ENCODE measurements around the gene GPT2.

Gene GPT2

DNA sequence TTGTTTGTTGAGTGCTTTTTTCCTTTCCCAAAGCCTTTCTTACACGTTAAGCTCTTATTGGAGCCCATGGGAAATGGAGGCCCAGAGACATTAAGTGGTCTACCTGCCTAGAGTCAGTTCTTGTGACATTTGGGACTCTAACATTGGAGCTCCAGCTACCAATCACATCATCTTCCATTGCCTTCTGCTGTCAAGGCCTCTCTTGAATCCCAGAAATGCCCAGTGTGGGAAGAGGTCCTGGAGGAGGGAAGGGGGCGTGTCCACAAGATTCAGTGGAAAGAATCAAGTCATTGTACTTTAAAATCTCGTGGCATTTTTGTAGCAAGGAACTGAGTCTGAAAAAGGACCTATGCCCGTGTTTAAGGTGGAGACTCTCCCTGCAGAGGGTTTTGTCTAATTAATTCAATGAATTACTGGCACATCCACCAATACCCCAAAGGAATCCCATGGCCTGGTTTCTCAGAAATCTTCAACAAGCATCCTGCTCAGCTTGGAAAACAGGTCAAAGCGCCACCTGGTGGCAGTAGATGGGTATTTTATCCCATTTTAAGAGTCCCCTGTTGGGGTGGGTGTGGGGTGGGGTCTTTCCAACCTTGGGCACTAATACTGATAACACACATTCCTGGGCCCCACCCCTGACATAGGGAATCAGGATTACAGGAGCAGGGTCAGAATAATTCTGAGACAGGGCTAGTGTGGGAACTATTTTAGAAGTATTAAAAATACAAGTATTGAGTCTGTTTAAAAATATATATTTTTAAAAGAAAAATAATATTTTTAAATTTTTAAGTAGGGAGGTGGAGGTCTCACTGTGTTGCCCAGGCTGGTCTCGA is 24.6 kb downstream of the GPT2 start:
- Histone ChIP-seq H3K9me3 (ENCODE audit: control insufficient read depth in 1 of 2, low read length in 2 of 2) (no peaks in the 10 kb centered on the region), H3K36me3 (ENCODE audit: control insufficient read depth in 1 of 2, insufficient read depth in 2 of 2, low read length in 2 of 2) (peaks cover 0 to 5% of the 10 kb centered on the region in 2 donors), H3K9ac (ENCODE audit: low read depth in 1 of 2, low read length in 2 of 2) (no peak overlapping the region), H3K4me1 (ENCODE audit: control insufficient read depth in 1 of 2, insufficient read depth in 2 of 2, low read length in 2 of 2) (no peaks in the 10 kb centered on the region), H3K4me3 (ENCODE audit: low read depth in 1 of 2, low read length in 2 of 2) (no peak overlapping the region), H3K27ac (ENCODE audit: low read depth, low read length) (no peak overlapping the region), H3K27me3 (ENCODE audit: control insufficient read depth in 1 of 2, insufficient read depth in 2 of 2, low read length in 2 of 2) (no peaks in the 10 kb centered on the region)

DNA sequence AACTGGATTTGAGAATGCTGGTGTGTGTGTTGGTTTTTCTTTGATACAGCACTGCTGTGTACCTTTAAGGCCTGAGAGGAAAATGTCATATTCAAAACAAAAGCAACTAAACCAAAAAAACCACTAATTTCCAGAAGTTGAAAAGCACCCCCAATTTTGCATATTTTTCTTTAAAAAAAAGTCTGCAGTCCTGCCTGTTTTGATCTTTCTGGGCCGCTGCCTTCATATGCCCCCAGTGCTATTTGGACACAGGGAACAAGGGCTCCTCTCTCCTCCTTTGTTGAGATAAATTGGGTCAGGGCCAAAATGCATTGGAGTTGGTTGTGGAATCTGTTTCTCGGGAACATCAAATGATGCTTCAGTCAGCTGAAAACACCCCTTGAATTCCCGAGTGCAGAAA is 26.9 kb downstream of the GPT2 start:
- Histone ChIP-seq H3K9ac (ENCODE audit: low read depth in 1 of 2, low read length in 2 of 2) (no peak overlapping the region), H3K27ac (ENCODE audit: low read depth, low read length) (no peak overlapping the region), H3K9me3 (ENCODE audit: control insufficient read depth in 1 of 2, low read length in 2 of 2) (no peaks in the 10 kb centered on the region), H3K4me3 (ENCODE audit: low read depth in 1 of 2, low read length in 2 of 2) (no peak overlapping the region), H3K27me3 (ENCODE audit: control insufficient read depth in 1 of 2, insufficient read depth in 2 of 2, low read length in 2 of 2) (no peaks in the 10 kb centered on the region), H3K36me3 (ENCODE audit: control insufficient read depth in 1 of 2, insufficient read depth in 2 of 2, low read length in 2 of 2) (peaks cover 3 to 5% of the 10 kb centered on the region in 2 donors), H3K4me1 (ENCODE audit: control insufficient read depth in 1 of 2, insufficient read depth in 2 of 2, low read length in 2 of 2) (no peaks in the 10 kb centered on the region)

DNA sequence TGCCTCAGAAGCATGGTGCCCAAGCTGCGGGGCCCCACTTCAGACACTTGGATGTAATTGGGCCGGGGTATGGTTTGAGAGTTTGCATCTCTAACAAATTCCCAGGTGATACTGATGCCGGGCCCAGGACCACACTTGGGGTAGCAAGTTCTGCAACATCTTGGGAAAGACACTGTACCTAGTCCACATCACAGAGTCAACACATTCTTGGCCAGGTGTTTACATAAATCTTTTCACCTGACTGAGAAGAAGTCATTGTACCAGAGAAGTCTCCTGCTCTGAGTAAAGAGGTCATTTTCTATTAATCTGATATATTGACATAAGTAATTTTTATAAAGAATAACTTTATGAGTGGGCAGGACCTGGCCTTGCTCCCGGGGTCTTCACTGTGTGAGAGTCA is 27.5 kb downstream of the GPT2 start:
- H3K36me3 ChIP-seq (ENCODE audit: control insufficient read depth in 1 of 2, insufficient read depth in 2 of 2, low read length in 2 of 2): peaks cover 3 to 5% of the 10 kb centered on the region in 2 donors
- H3K27ac ChIP-seq (ENCODE audit: low read depth, low read length): no peak overlapping the region

DNA sequence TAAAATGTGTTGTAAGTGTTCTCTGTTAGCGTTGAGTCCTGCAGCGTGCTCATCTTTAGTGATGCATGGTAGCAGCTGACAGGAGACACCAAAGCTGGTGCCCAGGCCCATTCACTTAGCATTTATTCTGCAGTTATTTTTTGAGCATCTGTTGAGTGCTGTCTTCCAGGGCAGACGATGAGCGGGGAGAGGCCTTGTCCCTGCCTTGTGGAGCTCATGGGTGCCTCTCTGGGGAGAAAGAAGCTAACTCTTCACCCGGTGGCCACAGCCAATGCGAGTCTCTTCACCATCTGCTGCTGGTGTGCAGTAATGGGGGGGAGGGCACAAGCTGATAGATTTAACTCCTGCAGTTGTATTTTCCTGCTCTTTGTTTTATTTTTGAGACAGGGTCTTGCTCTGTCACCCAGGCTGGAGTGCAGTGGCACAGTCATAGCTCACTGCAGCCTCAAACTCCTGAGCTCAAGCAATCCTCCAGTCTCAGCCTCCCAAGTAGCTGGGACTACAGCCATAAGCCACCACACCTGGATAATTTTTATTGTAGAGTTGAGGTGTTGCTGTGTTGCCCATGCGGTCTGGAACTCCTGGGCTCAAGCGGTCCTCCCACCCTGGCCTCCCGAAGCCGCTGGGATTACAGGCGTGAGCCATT is 30.5 kb downstream of the GPT2 start:
- Histone ChIP-seq H3K4me1 (ENCODE audit: control insufficient read depth in 1 of 2, insufficient read depth in 2 of 2, low read length in 2 of 2) (peaks cover 7 to 9% of the 10 kb centered on the region in 2 donors), H3K9ac (ENCODE audit: low read depth in 1 of 2, low read length in 2 of 2) (no peak overlapping the region), H3K27ac (ENCODE audit: low read depth, low read length) (no peak overlapping the region), H3K4me3 (ENCODE audit: low read depth in 1 of 2, low read length in 2 of 2) (no peak overlapping the region), H3K27me3 (ENCODE audit: control insufficient read depth in 1 of 2, insufficient read depth in 2 of 2, low read length in 2 of 2) (no peaks in the 10 kb centered on the region), H3K36me3 (ENCODE audit: control insufficient read depth in 1 of 2, insufficient read depth in 2 of 2, low read length in 2 of 2) (peaks cover 0 to 3% of the 10 kb centered on the region in 2 donors), H3K9me3 (ENCODE audit: control insufficient read depth in 1 of 2, low read length in 2 of 2) (no peaks in the 10 kb centered on the region)

More for the DNA sequence above, 27.5 kb downstream of the GPT2 start:
- no peak overlapping the region for H3K4me3 ChIP-seq (ENCODE audit: low read depth in 1 of 2, low read length in 2 of 2)
- H3K27me3 ChIP-seq (ENCODE audit: control insufficient read depth in 1 of 2, insufficient read depth in 2 of 2, low read length in 2 of 2): no peaks in the 10 kb centered on the region
- H3K9me3 ChIP-seq (ENCODE audit: control insufficient read depth in 1 of 2, low read length in 2 of 2): no peaks in the 10 kb centered on the region
- no peak overlapping the region for H3K9ac ChIP-seq (ENCODE audit: low read depth in 1 of 2, low read length in 2 of 2)
- no peaks in the 10 kb centered on the region for H3K4me1 ChIP-seq (ENCODE audit: control insufficient read depth in 1 of 2, insufficient read depth in 2 of 2, low read length in 2 of 2)

DNA sequence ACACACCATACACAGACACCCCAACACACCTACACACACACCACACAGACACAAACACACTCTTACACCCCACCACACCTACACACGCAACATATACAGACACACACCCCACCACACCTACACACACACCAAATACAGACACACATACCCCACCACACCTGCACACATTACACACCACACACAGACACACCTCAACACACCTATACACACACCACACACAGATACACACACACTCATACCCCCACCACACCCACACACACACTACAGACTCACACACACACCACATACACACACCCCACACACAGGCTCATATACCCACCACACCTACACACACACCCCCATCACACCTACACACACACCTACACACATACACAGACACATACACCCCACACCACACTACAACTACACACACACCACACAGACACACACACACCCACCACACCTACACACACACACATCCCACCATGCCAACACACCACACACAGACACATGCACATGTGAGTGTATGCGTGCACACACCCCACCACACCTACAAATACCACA is 31.4 kb downstream of the GPT2 start:
- H3K9ac ChIP-seq (ENCODE audit: low read depth in 1 of 2, low read length in 2 of 2): no peak overlapping the region
- peaks cover 7 to 11% of the 10 kb centered on the region in 2 donors for H3K4me1 ChIP-seq (ENCODE audit: control insufficient read depth in 1 of 2, insufficient read depth in 2 of 2, low read length in 2 of 2)
- no peaks in the 10 kb centered on the region for H3K9me3 ChIP-seq (ENCODE audit: control insufficient read depth in 1 of 2, low read length in 2 of 2)
- no peaks in the 10 kb centered on the region for H3K27me3 ChIP-seq (ENCODE audit: control insufficient read depth in 1 of 2, insufficient read depth in 2 of 2, low read length in 2 of 2)
- no peak overlapping the region for H3K4me3 ChIP-seq (ENCODE audit: low read depth in 1 of 2, low read length in 2 of 2)
- peaks cover 0 to 3% of the 10 kb centered on the region in 2 donors for H3K36me3 ChIP-seq (ENCODE audit: control insufficient read depth in 1 of 2, insufficient read depth in 2 of 2, low read length in 2 of 2)
- no peak overlapping the region for H3K27ac ChIP-seq (ENCODE audit: low read depth, low read length)

DNA sequence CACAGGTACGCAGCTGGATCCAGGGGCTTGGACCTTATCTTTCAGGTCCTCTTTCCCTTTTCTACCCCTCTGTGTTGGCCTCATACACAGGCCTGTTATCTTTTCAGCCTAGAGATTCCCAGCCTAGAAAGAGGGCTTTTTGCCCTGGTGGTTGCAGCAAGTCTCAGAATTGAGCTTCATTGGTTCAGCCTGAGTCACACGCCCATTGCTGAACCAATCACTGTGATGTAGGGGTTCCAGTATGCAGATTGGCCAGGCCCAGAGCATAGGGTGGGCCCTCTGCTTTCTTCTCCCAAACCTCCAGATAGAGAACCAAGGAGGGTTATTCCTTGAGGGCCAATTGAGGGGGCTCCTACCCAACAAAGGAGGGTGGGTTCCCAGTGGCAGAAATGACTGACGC is 32.8 kb downstream of the GPT2 start:
- H3K9me3 ChIP-seq (ENCODE audit: control insufficient read depth in 1 of 2, low read length in 2 of 2): no peaks in the 10 kb centered on the region
- H3K27ac ChIP-seq (ENCODE audit: low read depth, low read length): no peak overlapping the region
- H3K4me1 ChIP-seq (ENCODE audit: control insufficient read depth in 1 of 2, insufficient read depth in 2 of 2, low read length in 2 of 2): peaks cover 7 to 18% of the 10 kb centered on the region in 2 donors
- H3K9ac ChIP-seq (ENCODE audit: low read depth in 1 of 2, low read length in 2 of 2): no peak overlapping the region
- no peak overlapping the region for H3K4me3 ChIP-seq (ENCODE audit: low read depth in 1 of 2, low read length in 2 of 2)
- peaks cover 0 to 3% of the 10 kb centered on the region in 2 donors for H3K36me3 ChIP-seq (ENCODE audit: control insufficient read depth in 1 of 2, insufficient read depth in 2 of 2, low read length in 2 of 2)
- H3K27me3 ChIP-seq (ENCODE audit: control insufficient read depth in 1 of 2, insufficient read depth in 2 of 2, low read length in 2 of 2): no peaks in the 10 kb centered on the region

DNA sequence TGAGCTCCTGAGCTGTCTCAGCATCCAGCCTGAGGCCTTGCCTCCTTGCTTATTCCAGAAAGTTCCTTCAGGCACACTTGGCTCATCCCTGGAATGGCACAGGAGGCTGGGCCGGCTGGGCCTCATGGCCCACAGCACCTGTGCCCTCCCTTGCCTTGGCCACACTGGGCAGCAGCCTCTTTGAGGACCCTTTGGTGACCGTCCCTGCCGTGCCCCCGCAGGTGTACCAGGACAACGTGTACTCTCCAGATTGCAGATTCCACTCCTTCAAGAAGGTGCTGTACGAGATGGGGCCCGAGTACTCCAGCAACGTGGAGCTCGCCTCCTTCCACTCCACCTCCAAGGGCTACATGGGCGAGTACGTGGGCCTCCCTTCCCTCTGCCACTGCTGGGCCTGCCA is 34.2 kb downstream of the GPT2 start:
- H3K9me3 ChIP-seq (ENCODE audit: control insufficient read depth in 1 of 2, low read length in 2 of 2): no peaks in the 10 kb centered on the region
- no peak overlapping the region for H3K9ac ChIP-seq (ENCODE audit: low read depth in 1 of 2, low read length in 2 of 2)
- H3K27ac ChIP-seq (ENCODE audit: low read depth, low read length): no peak overlapping the region
- peaks cover 0 to 3% of the 10 kb centered on the region in 2 donors for H3K36me3 ChIP-seq (ENCODE audit: control insufficient read depth in 1 of 2, insufficient read depth in 2 of 2, low read length in 2 of 2)
- H3K27me3 ChIP-seq (ENCODE audit: control insufficient read depth in 1 of 2, insufficient read depth in 2 of 2, low read length in 2 of 2): no peaks in the 10 kb centered on the region
- H3K4me1 ChIP-seq (ENCODE audit: control insufficient read depth in 1 of 2, insufficient read depth in 2 of 2, low read length in 2 of 2): peaks cover 7 to 23% of the 10 kb centered on the region in 2 donors
- no peak overlapping the region for H3K4me3 ChIP-seq (ENCODE audit: low read depth in 1 of 2, low read length in 2 of 2)

DNA sequence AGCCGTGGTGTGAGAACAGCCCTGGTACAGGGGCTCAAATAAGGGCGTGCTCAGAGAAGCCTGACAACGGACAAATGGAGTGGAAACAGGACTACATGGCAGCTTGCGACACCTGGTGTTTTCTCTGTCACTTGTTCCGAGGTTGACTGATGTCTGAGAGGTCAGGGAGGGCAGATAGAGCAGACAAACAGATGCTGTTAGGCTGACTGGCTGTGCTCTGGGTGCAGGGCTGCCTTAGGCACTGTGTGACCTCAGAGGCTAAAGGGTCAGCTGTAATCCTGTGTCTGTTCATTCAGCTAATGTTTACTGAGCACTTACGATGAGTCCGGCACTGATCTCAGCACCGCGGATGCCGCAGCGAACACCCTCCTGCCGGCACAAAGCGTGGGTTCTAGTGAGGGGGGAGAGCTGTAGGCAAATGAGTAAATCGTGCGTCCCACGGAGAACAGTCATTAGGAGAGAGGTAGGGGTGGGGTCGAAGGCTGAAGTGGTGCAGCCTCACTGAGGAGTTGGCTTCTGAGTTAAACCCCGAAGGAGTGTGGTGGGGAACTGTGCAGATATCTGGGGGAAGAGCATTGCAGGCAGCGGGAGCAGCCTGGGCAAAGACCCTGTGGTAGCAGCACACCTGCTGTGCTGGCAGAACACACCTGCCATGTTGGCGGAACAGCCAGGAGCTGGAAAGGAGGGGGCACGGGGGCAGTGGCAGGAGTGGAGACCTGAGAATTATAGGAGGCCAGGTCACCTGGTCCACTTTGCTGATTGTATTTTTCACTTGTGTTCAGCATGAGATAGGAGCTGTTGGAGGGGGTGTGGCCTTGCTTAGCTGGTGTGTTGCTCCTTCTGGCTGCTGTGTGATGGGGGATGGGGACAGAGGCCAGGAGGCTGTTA is 35.0 kb downstream of the GPT2 start:
- H3K9ac ChIP-seq (ENCODE audit: low read depth in 1 of 2, low read length in 2 of 2): no peak overlapping the region
- H3K36me3 ChIP-seq (ENCODE audit: control insufficient read depth in 1 of 2, insufficient read depth in 2 of 2, low read length in 2 of 2): peaks cover 0 to 8% of the 10 kb centered on the region in 2 donors
- no peaks in the 10 kb centered on the region for H3K27me3 ChIP-seq (ENCODE audit: control insufficient read depth in 1 of 2, insufficient read depth in 2 of 2, low read length in 2 of 2)
- H3K4me1 ChIP-seq (ENCODE audit: control insufficient read depth in 1 of 2, insufficient read depth in 2 of 2, low read length in 2 of 2): peaks cover 7 to 23% of the 10 kb centered on the region in 2 donors
- H3K27ac ChIP-seq (ENCODE audit: low read depth, low read length): no peak overlapping the region
- no peaks in the 10 kb centered on the region for H3K9me3 ChIP-seq (ENCODE audit: control insufficient read depth in 1 of 2, low read length in 2 of 2)
- H3K4me3 ChIP-seq (ENCODE audit: low read depth in 1 of 2, low read length in 2 of 2): no peak overlapping the region

DNA sequence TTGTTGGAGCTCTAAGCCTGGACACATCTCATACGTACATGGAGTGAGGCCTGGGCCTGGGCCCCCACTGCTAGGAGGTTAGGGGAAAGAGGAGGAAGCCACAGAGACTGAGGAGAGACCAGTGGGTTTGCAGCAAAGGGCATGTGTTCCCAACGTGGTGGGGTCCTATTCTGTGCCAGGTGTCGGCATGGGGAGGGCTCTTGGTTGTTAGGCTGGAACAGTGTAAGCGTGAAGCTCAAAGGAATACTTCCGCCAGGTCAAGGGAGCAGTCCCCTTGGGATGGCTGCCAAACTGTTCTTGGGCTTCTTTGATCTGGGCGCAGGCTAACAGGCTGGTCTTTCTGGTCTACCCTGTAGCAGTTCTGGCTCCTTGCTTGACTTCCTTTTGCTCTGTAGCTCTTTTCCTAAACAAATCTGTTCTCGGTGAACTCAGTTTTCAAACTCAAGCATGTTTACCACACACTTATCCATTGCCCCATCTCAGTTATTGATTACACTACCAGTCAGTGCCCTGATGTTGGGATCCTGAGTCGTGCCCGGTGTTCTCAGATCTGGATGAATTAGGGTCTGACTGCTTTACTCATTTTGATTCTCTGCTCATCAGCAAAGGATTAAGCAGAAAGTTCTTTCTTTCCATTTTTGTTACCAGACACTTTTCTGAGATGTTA is 36.4 kb downstream of the GPT2 start:
- Histone ChIP-seq H3K27ac (ENCODE audit: low read depth, low read length) (no peak overlapping the region), H3K4me3 (ENCODE audit: low read depth in 1 of 2, low read length in 2 of 2) (no peak overlapping the region), H3K9ac (ENCODE audit: low read depth in 1 of 2, low read length in 2 of 2) (no peak overlapping the region), H3K36me3 (ENCODE audit: control insufficient read depth in 1 of 2, insufficient read depth in 2 of 2, low read length in 2 of 2) (peaks cover 0 to 8% of the 10 kb centered on the region in 2 donors), H3K9me3 (ENCODE audit: control insufficient read depth in 1 of 2, low read length in 2 of 2) (no peaks in the 10 kb centered on the region), H3K27me3 (ENCODE audit: control insufficient read depth in 1 of 2, insufficient read depth in 2 of 2, low read length in 2 of 2) (no peaks in the 10 kb centered on the region), H3K4me1 (ENCODE audit: control insufficient read depth in 1 of 2, insufficient read depth in 2 of 2, low read length in 2 of 2) (peaks cover 7 to 23% of the 10 kb centered on the region in 2 donors)

Data from duodenal mucosa (tissue), 2 donors.